Esophagus muscularis mucosa (tissue), 4 donors: ENCODE results near the gene KANSL1.

Experiments used
- CTCF ChIP-seq, 3 experiments: fragments of 200-600 bp in 2 of 3; fragments of 450-650 bp in 1 of 3; sonication (generic) in 2 of 3; IDR thresholded peaks; one replicate each; pipeline ENCODE4 v1.5.1; 2017 to 2019; ENCODE audit warnings: antibody characterized with exemption in 3 of 3, mild to moderate bottlenecking in 2 of 3, moderate library complexity in 1 of 3
- EP300 ChIP-seq: sonication (generic); formaldehyde crosslinking; IDR thresholded peaks from one replicate; pipeline ENCODE4 v1.6.1; 2017; ENCODE audit warnings: antibody characterized with exemption
- POLR2A ChIP-seq: fragments of 450-650 bp; IDR thresholded peaks from one replicate; pipeline ENCODE4 v1.6.1; 2017; ENCODE audit warnings: antibody characterized with exemption, moderate library complexity, mild to moderate bottlenecking, low read depth
- POLR2AphosphoS5 ChIP-seq, 2 donors: sonication (generic); formaldehyde crosslinking; IDR thresholded peaks; one replicate each; pipeline ENCODE4 v1.6.1; 2017; ENCODE audit warnings: antibody characterized with exemption in 2 of 2

GRCh38 chr17:46023783-46024388, 169.3 kb downstream of the KANSL1 start:
- no peak for TF ChIP-seq POLR2A
- no peak for TF ChIP-seq CTCF (IDR thresholded peaks at IDR 0.05)
- no peak for TF ChIP-seq EP300
- TF ChIP-seq POLR2AphosphoS5 (IDR thresholded peaks at IDR 0.05): no peak
